ENCODE results near the gene PIF1. TPM values are rescaled to one million over a fixed set of nuclear protein-coding genes. Genes with fewer than 3 reads are reported as not detected.

Gene PIF1
- total RNA-seq, 1 experiment from 2014 or later, result 45.8 TPM

GRCh38 chr15:64806509-64806908 lies 18.9 kb downstream of the PIF1 start:
- CTCF ChIA-PET, result no interaction called here
- TF ChIP-seq CTCF (IDR thresholded peaks at IDR 0.05; ENCODE audit: insufficient read depth in 1 of 2, low read depth in 1 of 2, low read length in 1 of 2, severe bottlenecking in 1 of 2, unreplicated experiment in 1 of 2), result no peak
- H3K4me3 Mint-ChIP-seq (ENCODE audit: unreplicated experiment), result no peak overlapping the region
- H3K4me3 ChIP-seq (ENCODE audit: low read depth, low read length), result no peak overlapping the region
- H3K9me3 ChIP-seq, result no peaks in the 10 kb centered on the region
- no peak for DNase-seq
- BruUV-seq (replicated peaks), result no TSS peak
- no peak overlapping the region for H3K27ac Mint-ChIP-seq (ENCODE audit: unreplicated experiment)
- H3K36me3 ChIP-seq (ENCODE audit: control insufficient read depth, insufficient read depth, low read length), result no peaks in the 10 kb centered on the region
- POLR2A ChIA-PET, result no interaction called here
- peaks cover 8% of the 10 kb centered on the region for H3K4me1 Mint-ChIP-seq (ENCODE audit: low read depth, unreplicated experiment)
- H3K27me3 ChIP-seq (replicated peaks; ENCODE audit: control insufficient read depth, insufficient read depth, low read length), result no peaks in the 10 kb centered on the region
- H3K9me3 Mint-ChIP-seq (ENCODE audit: unreplicated experiment), result no peaks in the 10 kb centered on the region
- intact Hi-C loops (cut with micrococcal nuclease; ENCODE audit: unreplicated experiment), result no loop called here
- H3K36me3 Mint-ChIP-seq (ENCODE audit: insufficient read depth, unreplicated experiment), result no peaks in the 10 kb centered on the region
- 0 out of 2 replicates have a peak, but pooled peaks cover 8% of the 10 kb centered on the region for H3K4me1 ChIP-seq
- H3K27me3 Mint-ChIP-seq (ENCODE audit: insufficient read depth, unreplicated experiment), result no peaks in the 10 kb centered on the region

GRCh38 chr15:64804619-64805018 lies 20.8 kb downstream of the PIF1 start:
- no peaks in the 10 kb centered on the region for H3K27me3 ChIP-seq (replicated peaks; ENCODE audit: control insufficient read depth, insufficient read depth, low read length)
- H3K36me3 Mint-ChIP-seq (ENCODE audit: insufficient read depth, unreplicated experiment), result no peaks in the 10 kb centered on the region
- TF ChIP-seq CTCF (IDR thresholded peaks at IDR 0.05; ENCODE audit: insufficient read depth in 1 of 2, low read depth in 1 of 2, low read length in 1 of 2, severe bottlenecking in 1 of 2, unreplicated experiment in 1 of 2), result no peak
- H3K4me1 ChIP-seq, result no peaks in the 10 kb centered on the region
- intact Hi-C loops (cut with micrococcal nuclease; ENCODE audit: unreplicated experiment), result no loop called here
- H3K27me3 Mint-ChIP-seq (ENCODE audit: insufficient read depth, unreplicated experiment), result no peaks in the 10 kb centered on the region
- no peak overlapping the region for H3K27ac Mint-ChIP-seq (ENCODE audit: unreplicated experiment)
- no TSS peak for BruUV-seq (replicated peaks)
- ChIA-PET CTCF (interaction anchor here (0.7 kb wide), 1 partner anchor 15 kb away, joined by 3 read pairs; no protein-coding TSS in a partner anchor), POLR2A (interaction anchor here (0.5 kb wide), 1 partner anchor 35 kb away, joined by 8 read pairs; no protein-coding TSS in a partner anchor)
- no peaks in the 10 kb centered on the region for H3K9me3 ChIP-seq
- no peaks in the 10 kb centered on the region for H3K9me3 Mint-ChIP-seq (ENCODE audit: unreplicated experiment)
- peaks cover under 1% of the 10 kb centered on the region for H3K4me1 Mint-ChIP-seq (ENCODE audit: low read depth, unreplicated experiment)
- no peaks in the 10 kb centered on the region for H3K36me3 ChIP-seq (ENCODE audit: control insufficient read depth, insufficient read depth, low read length)
- no peak overlapping the region for H3K4me3 ChIP-seq (ENCODE audit: low read depth, low read length)
- H3K4me3 Mint-ChIP-seq (ENCODE audit: unreplicated experiment), result no peak overlapping the region
- DNase-seq, result no peak

- Histone ChIP-seq H3K4me1 (no peaks in the 10 kb centered on the region), H3K36me3 (ENCODE audit: control insufficient read depth, insufficient read depth, low read length) (no peaks in the 10 kb centered on the region), H3K9me3 (no peaks in the 10 kb centered on the region), H3K4me3 (ENCODE audit: low read depth, low read length) (no peak overlapping the region), H3K27me3 (replicated peaks; ENCODE audit: control insufficient read depth, insufficient read depth, low read length) (no peaks in the 10 kb centered on the region)
- TF ChIP-seq CTCF (IDR thresholded peaks at IDR 0.05; ENCODE audit: insufficient read depth in 1 of 2, low read depth in 1 of 2, low read length in 1 of 2, severe bottlenecking in 1 of 2, unreplicated experiment in 1 of 2), result no peak
- no peaks in the 10 kb centered on the region for H3K36me3 Mint-ChIP-seq (ENCODE audit: insufficient read depth, unreplicated experiment)
- ChIA-PET POLR2A (interaction anchor here (0.6 kb wide), 1 partner anchor 483 kb away, joined by 10 read pairs; the partner anchor contains the start of gene PARP16), CTCF (interaction anchor here (0.6 kb wide), 1 partner anchor 11 kb away, joined by 6 read pairs; no protein-coding TSS in a partner anchor)
- no peaks in the 10 kb centered on the region for H3K27me3 Mint-ChIP-seq (ENCODE audit: insufficient read depth, unreplicated experiment)
- no peak overlapping the region for H3K27ac Mint-ChIP-seq (ENCODE audit: unreplicated experiment)
- intact Hi-C loops (cut with micrococcal nuclease; ENCODE audit: unreplicated experiment), result no loop called here
- H3K4me1 Mint-ChIP-seq (ENCODE audit: low read depth, unreplicated experiment), result no peaks in the 10 kb centered on the region
- no peak overlapping the region for H3K4me3 Mint-ChIP-seq (ENCODE audit: unreplicated experiment)
- BruUV-seq (replicated peaks), result no TSS peak
- DNase-seq, result no peak
- H3K9me3 Mint-ChIP-seq (ENCODE audit: unreplicated experiment), result no peaks in the 10 kb centered on the region
These were observed 21.9 kb downstream of the PIF1 start for GRCh38 chr15:64803526-64803925.

Measured in Caco-2 (cell line).